GM21528 (cell line): ENCODE measurements around the gene SH3BGRL2.

Experiments used
- ATAC-seq: cut with Tn5 transposase; IDR thresholded peaks from one replicate; pipeline ENCODE4 v1.9.1; 2021; ENCODE audit warnings: mild to moderate bottlenecking, moderate library complexity; ENCODE audit not compliant: unreplicated experiment, low FRiP score

Gene SH3BGRL2

GRCh38 chr6:79630883-79631692, at the start of gene SH3BGRL2:
Gene SH3BGRL2 (plus strand): TSS chr6:79631329. CDS start chr6:79631462, 133 bp downstream.
- peak; percentile 77 for ATAC-seq

DNA sequence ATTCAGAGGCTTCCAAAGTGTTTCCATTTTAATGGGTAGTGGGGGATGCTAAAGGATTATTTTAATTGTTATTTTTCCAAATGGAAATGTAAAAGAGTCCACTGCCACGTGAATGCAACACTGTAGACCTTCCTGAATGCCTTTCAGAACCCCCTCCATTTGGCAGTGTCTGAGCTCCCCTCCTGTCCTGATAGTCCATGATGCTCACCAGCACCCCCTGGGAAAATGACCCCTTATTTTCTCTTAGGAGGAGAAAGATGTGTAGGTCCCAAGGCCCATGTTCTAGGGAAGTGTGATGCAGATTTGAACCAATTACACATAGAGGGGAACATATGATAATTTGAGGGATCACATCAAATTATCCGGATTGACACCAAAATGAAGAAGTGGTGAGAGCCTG, 46.8 kb upstream of the SH3BGRL2 start:
- ATAC-seq: no peak

DNA sequence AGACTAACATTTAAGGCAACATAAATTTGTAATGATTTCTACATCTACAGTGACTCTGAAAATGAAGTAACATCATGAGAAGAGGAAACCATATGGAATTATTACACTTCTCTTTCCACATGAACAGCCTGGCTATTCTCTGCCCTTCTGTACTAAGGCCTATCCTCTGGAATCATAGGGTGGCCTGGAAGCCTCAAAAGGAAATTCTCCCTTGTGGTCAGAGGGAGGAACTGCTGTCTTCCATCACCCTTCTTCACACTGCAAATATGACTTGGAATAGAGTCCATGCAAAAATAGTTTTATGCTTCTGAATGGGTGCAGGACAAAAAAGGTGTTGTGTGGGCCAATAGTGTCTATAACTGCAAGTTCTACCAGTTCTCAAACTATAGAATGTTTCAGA, 44.6 kb upstream of the SH3BGRL2 start:
- no peak for ATAC-seq

DNA sequence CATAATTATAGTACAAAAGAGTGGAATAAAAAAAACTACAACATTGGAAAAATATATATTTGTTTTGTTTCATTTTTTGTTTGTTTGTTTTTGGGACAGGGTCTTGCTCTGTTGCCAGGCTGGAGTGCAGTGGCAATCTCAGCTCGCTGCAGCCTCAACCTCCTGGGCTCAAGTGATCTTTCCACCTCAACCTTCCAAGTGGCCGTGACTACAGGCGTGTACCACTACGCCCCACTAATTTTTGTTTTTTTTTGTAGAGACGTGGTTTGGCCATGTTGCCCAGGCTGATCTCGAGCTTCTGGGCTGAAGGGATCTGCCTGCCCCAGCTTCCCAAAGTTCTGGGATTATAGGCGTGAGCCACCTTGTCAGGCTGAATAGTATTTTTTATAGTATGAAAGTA, 41.4 kb upstream of the SH3BGRL2 start:
- ATAC-seq: no peak

GRCh38 chr6:79597155-79597554, 34.0 kb upstream of the SH3BGRL2 start:
- ATAC-seq: no peak

- no peak for ATAC-seq
These were observed 33.1 kb upstream of the SH3BGRL2 start for GRCh38 chr6:79598012-79598411.

DNA sequence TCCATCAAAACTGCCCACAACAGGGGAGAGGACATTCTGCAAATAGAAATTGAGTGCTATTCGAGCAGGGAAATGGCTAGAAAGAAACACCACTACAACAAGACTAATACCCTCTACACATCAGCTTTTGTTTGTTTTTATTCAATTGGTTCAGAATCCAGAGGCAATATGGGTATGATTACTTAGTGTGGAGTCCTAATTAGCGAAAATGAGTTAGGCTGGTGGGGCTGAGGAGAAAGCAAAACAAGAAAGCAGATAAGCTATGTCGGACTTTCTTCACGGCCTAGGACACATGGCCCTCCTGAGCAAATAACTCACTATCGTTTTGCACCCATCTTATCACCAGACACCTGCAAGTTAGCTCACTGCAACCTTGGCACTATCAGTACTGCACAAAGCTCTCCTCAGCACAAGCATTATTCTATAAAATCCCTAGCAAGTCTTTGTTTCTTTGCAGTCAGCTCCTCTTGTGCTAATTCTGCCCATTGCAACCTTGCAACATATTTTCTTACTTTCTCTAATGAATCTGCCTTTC, 31.3 kb upstream of the SH3BGRL2 start:
- ATAC-seq: no peak

- no peak for ATAC-seq
These were observed 30.8 kb upstream of the SH3BGRL2 start for GRCh38 chr6:79600313-79600712.

DNA sequence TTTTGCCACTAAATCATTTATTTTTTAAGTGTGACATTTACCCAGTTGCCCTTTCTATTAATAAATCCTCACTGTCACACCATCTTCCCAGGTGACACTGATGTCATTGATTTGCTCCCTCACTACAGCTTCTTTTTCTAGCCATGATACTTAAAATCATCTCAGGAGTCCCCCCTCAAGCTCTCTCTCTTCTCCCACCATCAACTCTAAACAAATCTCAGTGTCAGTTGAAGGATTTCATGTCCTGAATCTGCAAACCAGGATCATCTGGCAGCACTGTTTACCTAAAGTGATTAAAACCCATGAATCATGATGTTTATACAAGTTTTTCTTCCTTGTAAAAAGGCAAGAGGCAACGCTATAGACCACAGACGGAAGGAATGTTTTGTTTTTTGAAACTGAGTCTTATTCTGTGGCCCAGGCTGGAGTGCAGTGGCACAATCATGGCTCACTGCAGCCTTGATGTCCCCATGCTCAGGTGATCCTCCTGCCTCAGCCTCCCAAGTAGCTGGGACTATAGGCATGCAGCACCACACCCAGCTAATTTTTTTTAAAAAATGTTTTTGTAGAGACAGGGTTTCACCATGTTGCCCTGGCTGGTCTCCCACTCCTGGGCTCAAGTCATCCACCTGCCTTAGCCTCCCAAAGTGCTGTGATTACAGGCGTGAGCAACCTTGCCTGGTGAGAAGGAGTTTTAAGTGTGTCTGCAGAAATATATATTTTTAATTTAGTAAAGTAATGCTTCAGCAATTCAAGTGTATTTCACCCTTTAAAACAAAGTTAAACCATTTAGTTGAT, 30.1 kb upstream of the SH3BGRL2 start:
- ATAC-seq: no peak

- ATAC-seq: no peak
These were observed 28.3 kb upstream of the SH3BGRL2 start for GRCh38 chr6:79602859-79603258.

GRCh38 chr6:79604583-79605037, 26.5 kb upstream of the SH3BGRL2 start:
- ATAC-seq: no peak

DNA sequence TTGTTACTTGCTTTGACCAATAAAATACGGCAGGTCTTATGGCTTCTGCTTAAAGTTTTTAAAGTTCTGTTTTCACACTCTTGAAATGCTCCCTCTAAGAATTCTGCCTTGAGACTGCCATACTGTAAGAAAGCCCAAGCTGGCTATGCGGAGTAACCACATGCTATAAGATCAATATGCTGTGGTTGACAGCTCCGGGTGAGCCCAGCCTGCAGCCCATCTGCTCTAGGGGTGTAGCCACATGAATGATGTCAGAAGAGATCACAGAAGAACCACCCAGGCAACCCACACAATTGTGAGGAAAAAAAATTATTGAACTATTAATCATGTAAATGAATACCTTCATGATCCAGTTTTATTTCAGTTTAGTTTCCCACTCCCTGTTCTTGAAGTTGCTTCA, 26.1 kb upstream of the SH3BGRL2 start:
- ATAC-seq: no peak

GRCh38 chr6:79605968-79606764, 25.0 kb upstream of the SH3BGRL2 start:
- ATAC-seq: no peak

- no peak for ATAC-seq
These were observed 24.1 kb upstream of the SH3BGRL2 start for GRCh38 chr6:79607000-79607399.

DNA sequence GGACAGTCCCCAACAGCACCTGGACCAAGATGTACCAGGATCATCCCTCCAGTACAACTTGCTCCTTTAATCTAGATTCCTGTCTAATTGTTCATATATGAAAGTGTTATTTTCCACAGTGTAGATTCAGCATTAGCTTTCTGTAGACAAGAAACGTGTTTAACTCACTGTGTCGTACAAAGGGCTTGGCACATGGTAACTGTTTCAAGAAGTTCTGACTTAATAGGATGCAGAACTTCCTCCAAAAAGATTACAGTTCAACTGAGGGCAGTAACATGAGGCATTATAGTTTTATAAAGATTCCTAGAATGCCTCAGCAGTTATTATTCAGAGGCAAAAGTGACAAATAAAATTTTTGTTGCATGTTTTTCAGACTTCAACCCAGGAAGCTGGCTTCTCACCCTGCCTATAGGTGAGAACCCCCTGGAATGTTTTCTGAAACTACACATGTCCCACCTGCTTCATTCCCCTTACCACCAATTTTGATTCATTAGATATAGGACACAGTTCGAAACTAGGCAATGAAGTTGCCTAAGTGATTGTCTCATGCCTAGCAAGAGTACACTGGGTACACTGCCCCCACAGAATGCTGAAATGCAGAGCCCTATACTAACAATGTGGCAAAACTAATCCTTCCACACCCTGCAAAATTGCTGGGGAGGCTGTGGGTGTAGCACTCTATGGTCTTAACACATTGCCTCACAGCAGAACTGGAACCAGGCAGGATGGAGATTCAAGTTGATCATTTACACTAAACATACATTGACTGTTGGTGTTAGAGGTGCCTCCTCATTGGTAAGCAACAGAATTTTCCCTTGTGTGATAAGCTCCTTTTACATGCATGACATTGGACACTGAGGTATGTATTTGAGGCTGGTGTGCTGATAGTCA, 22.6 kb upstream of the SH3BGRL2 start:
- no peak for ATAC-seq

GRCh38 chr6:79609225-79609595, 21.9 kb upstream of the SH3BGRL2 start:
- ATAC-seq: no peak

- no peak for ATAC-seq
These were observed 20.7 kb upstream of the SH3BGRL2 start for GRCh38 chr6:79610306-79611009.

- ATAC-seq: no peak
These were observed 18.7 kb upstream of the SH3BGRL2 start for GRCh38 chr6:79612457-79612856.

DNA sequence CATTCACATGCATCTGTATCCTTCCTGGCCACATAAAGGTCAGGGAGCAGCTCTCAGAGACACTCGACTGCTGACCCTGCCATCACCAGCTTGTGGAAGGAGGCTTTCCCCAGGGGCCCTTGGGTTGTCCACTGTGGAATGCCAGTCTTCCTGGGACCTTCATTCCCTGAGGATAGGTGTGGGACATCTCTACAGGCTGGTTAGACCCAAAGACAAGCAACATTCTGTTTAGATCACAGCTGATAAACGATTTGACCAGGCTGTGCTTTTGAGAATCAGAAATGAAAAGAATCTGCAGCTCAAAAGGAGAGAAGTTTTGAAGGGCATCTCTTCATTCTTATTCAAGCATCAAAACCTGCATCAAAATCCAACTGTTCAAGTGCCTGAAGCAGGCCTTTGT, 18.2 kb upstream of the SH3BGRL2 start:
- ATAC-seq: no peak
